ENCODE data around the gene IL1F10.
A peak's percentile ranks its signal among the peaks of the same experiment; 100 is the strongest.

IL1F10 gene

GRCh38 chr2:113078350-113078839 lies 10.6 kb downstream of the IL1F10 start:
- Histone ChIP-seq H3K4me1 (ENCODE audit: control insufficient read depth, insufficient read depth, low read length, poor library complexity, severe bottlenecking) (no peaks in the 10 kb centered on the region), H3K27me3 (replicated peaks; ENCODE audit: control insufficient read depth, insufficient read depth, low read length, poor library complexity, severe bottlenecking) (no peaks in the 10 kb centered on the region), H3K9me3 (ENCODE audit: control insufficient read depth, low read length) (no peaks in the 10 kb centered on the region), H3K4me3 (ENCODE audit: insufficient read depth, low read depth, low read length, poor library complexity, severe bottlenecking) (no peak overlapping the region), H3K36me3 (ENCODE audit: control insufficient read depth, insufficient read depth, low read length) (no peaks in the 10 kb centered on the region), H3K27ac (ENCODE audit: insufficient read depth, low read length, poor library complexity, severe bottlenecking) (no peak overlapping the region)
- no peak for DNase-seq

- Histone ChIP-seq H3K27ac (ENCODE audit: insufficient read depth, low read length, poor library complexity, severe bottlenecking) (no peak overlapping the region), H3K36me3 (ENCODE audit: control insufficient read depth, insufficient read depth, low read length) (no peaks in the 10 kb centered on the region), H3K4me3 (ENCODE audit: insufficient read depth, low read depth, low read length, poor library complexity, severe bottlenecking) (no peak overlapping the region), H3K27me3 (replicated peaks; ENCODE audit: control insufficient read depth, insufficient read depth, low read length, poor library complexity, severe bottlenecking) (no peaks in the 10 kb centered on the region), H3K9me3 (ENCODE audit: control insufficient read depth, low read length) (no peaks in the 10 kb centered on the region), H3K4me1 (ENCODE audit: control insufficient read depth, insufficient read depth, low read length, poor library complexity, severe bottlenecking) (no peaks in the 10 kb centered on the region)
- no peak for DNase-seq
Measured at GRCh38 chr2:113079131-113079530, 11.4 kb downstream of the IL1F10 start.

GRCh38 chr2:113080134-113080533 lies 12.4 kb downstream of the IL1F10 start:
- no peaks in the 10 kb centered on the region for H3K27me3 ChIP-seq (replicated peaks; ENCODE audit: control insufficient read depth, insufficient read depth, low read length, poor library complexity, severe bottlenecking)
- H3K9me3 ChIP-seq (ENCODE audit: control insufficient read depth, low read length) = no peaks in the 10 kb centered on the region
- no peaks in the 10 kb centered on the region for H3K36me3 ChIP-seq (ENCODE audit: control insufficient read depth, insufficient read depth, low read length)
- no peaks in the 10 kb centered on the region for H3K4me1 ChIP-seq (ENCODE audit: control insufficient read depth, insufficient read depth, low read length, poor library complexity, severe bottlenecking)
- peak in 1 of 3 donors; percentile 5 for DNase-seq
- no peak overlapping the region for H3K27ac ChIP-seq (ENCODE audit: insufficient read depth, low read length, poor library complexity, severe bottlenecking)
- H3K4me3 ChIP-seq (ENCODE audit: insufficient read depth, low read depth, low read length, poor library complexity, severe bottlenecking) = no peak overlapping the region

- no peak for DNase-seq
- Histone ChIP-seq H3K27ac (ENCODE audit: insufficient read depth, low read length, poor library complexity, severe bottlenecking) (no peak overlapping the region), H3K36me3 (ENCODE audit: control insufficient read depth, insufficient read depth, low read length) (no peaks in the 10 kb centered on the region), H3K4me1 (ENCODE audit: control insufficient read depth, insufficient read depth, low read length, poor library complexity, severe bottlenecking) (no peaks in the 10 kb centered on the region), H3K27me3 (replicated peaks; ENCODE audit: control insufficient read depth, insufficient read depth, low read length, poor library complexity, severe bottlenecking) (no peaks in the 10 kb centered on the region), H3K4me3 (ENCODE audit: insufficient read depth, low read depth, low read length, poor library complexity, severe bottlenecking) (no peak overlapping the region), H3K9me3 (ENCODE audit: control insufficient read depth, low read length) (no peaks in the 10 kb centered on the region)
Measured at GRCh38 chr2:113081488-113082210, 13.9 kb downstream of the IL1F10 start.

- H3K27ac ChIP-seq (ENCODE audit: insufficient read depth, low read length, poor library complexity, severe bottlenecking) = no peak overlapping the region
- DNase-seq = no peak
- H3K36me3 ChIP-seq (ENCODE audit: control insufficient read depth, insufficient read depth, low read length) = no peaks in the 10 kb centered on the region
- H3K27me3 ChIP-seq (replicated peaks; ENCODE audit: control insufficient read depth, insufficient read depth, low read length, poor library complexity, severe bottlenecking) = no peaks in the 10 kb centered on the region
- H3K9me3 ChIP-seq (ENCODE audit: control insufficient read depth, low read length) = no peaks in the 10 kb centered on the region
- H3K4me3 ChIP-seq (ENCODE audit: insufficient read depth, low read depth, low read length, poor library complexity, severe bottlenecking) = no peak overlapping the region
- H3K4me1 ChIP-seq (ENCODE audit: control insufficient read depth, insufficient read depth, low read length, poor library complexity, severe bottlenecking) = no peaks in the 10 kb centered on the region
Measured at GRCh38 chr2:113083296-113083695, 15.5 kb downstream of the IL1F10 start.

GRCh38 chr2:113084249-113085000 lies 16.7 kb downstream of the IL1F10 start:
- H3K9me3 ChIP-seq (ENCODE audit: control insufficient read depth, low read length) = no peaks in the 10 kb centered on the region
- H3K36me3 ChIP-seq (ENCODE audit: control insufficient read depth, insufficient read depth, low read length) = no peaks in the 10 kb centered on the region
- H3K4me3 ChIP-seq (ENCODE audit: insufficient read depth, low read depth, low read length, poor library complexity, severe bottlenecking) = no peak overlapping the region
- no peaks in the 10 kb centered on the region for H3K4me1 ChIP-seq (ENCODE audit: control insufficient read depth, insufficient read depth, low read length, poor library complexity, severe bottlenecking)
- no peak overlapping the region for H3K27ac ChIP-seq (ENCODE audit: insufficient read depth, low read length, poor library complexity, severe bottlenecking)
- DNase-seq = no peak
- no peaks in the 10 kb centered on the region for H3K27me3 ChIP-seq (replicated peaks; ENCODE audit: control insufficient read depth, insufficient read depth, low read length, poor library complexity, severe bottlenecking)

- no peak overlapping the region for H3K27ac ChIP-seq (ENCODE audit: insufficient read depth, low read length, poor library complexity, severe bottlenecking)
- no peaks in the 10 kb centered on the region for H3K27me3 ChIP-seq (replicated peaks; ENCODE audit: control insufficient read depth, insufficient read depth, low read length, poor library complexity, severe bottlenecking)
- H3K36me3 ChIP-seq (ENCODE audit: control insufficient read depth, insufficient read depth, low read length) = no peaks in the 10 kb centered on the region
Measured at GRCh38 chr2:113085542-113085941, 17.8 kb downstream of the IL1F10 start.

GRCh38 chr2:113088213-113088992 lies 20.6 kb downstream of the IL1F10 start:
- no peak for DNase-seq

More at GRCh38 chr2:113085542-113085941, 17.8 kb downstream of the IL1F10 start:
- Histone ChIP-seq H3K4me3 (ENCODE audit: insufficient read depth, low read depth, low read length, poor library complexity, severe bottlenecking) (no peak overlapping the region), H3K9me3 (ENCODE audit: control insufficient read depth, low read length) (no peaks in the 10 kb centered on the region), H3K4me1 (ENCODE audit: control insufficient read depth, insufficient read depth, low read length, poor library complexity, severe bottlenecking) (no peaks in the 10 kb centered on the region)
- no peak for DNase-seq

GRCh38 chr2:113089916-113090315 lies 22.1 kb downstream of the IL1F10 start:
- H3K27me3 ChIP-seq (replicated peaks; ENCODE audit: control insufficient read depth, insufficient read depth, low read length, poor library complexity, severe bottlenecking) = no peaks in the 10 kb centered on the region

More at GRCh38 chr2:113088213-113088992, 20.6 kb downstream of the IL1F10 start:
- no peaks in the 10 kb centered on the region for H3K9me3 ChIP-seq (ENCODE audit: control insufficient read depth, low read length)
- no peak overlapping the region for H3K4me3 ChIP-seq (ENCODE audit: insufficient read depth, low read depth, low read length, poor library complexity, severe bottlenecking)
- no peak overlapping the region for H3K27ac ChIP-seq (ENCODE audit: insufficient read depth, low read length, poor library complexity, severe bottlenecking)
- H3K4me1 ChIP-seq (ENCODE audit: control insufficient read depth, insufficient read depth, low read length, poor library complexity, severe bottlenecking) = no peaks in the 10 kb centered on the region
- no peaks in the 10 kb centered on the region for H3K27me3 ChIP-seq (replicated peaks; ENCODE audit: control insufficient read depth, insufficient read depth, low read length, poor library complexity, severe bottlenecking)
- no peaks in the 10 kb centered on the region for H3K36me3 ChIP-seq (ENCODE audit: control insufficient read depth, insufficient read depth, low read length)

More at GRCh38 chr2:113089916-113090315, 22.1 kb downstream of the IL1F10 start:
- Histone ChIP-seq H3K36me3 (ENCODE audit: control insufficient read depth, insufficient read depth, low read length) (no peaks in the 10 kb centered on the region), H3K27ac (ENCODE audit: insufficient read depth, low read length, poor library complexity, severe bottlenecking) (no peak overlapping the region), H3K4me1 (ENCODE audit: control insufficient read depth, insufficient read depth, low read length, poor library complexity, severe bottlenecking) (no peaks in the 10 kb centered on the region), H3K4me3 (ENCODE audit: insufficient read depth, low read depth, low read length, poor library complexity, severe bottlenecking) (no peak overlapping the region), H3K9me3 (ENCODE audit: control insufficient read depth, low read length) (no peaks in the 10 kb centered on the region)
- no peak for DNase-seq
